HG03354 (cell line): ENCODE measurements around the gene SLFN14.
"Not testable (repeated sequence)": the region's sequence is repeated elsewhere in the genome, so short reads cannot be mapped to it uniquely, and the experiment has no call there.

Source experiments
- ATAC-seq: cut with Tn5 transposase; IDR thresholded peaks from one replicate; pipeline ENCODE4 v1.9.1; 2021; ENCODE audit warnings: mild to moderate bottlenecking; ENCODE audit not compliant: unreplicated experiment, poor library complexity, severe bottlenecking

Gene SLFN14

GRCh38 chr17:35563181-35563580, 2.6 kb upstream of the SLFN14 start:
- not testable (repeated sequence) for ATAC-seq

GRCh38 chr17:35559495-35560210, 966 bp downstream of the SLFN14 start:
- ATAC-seq: no peak

- no peak for ATAC-seq
Observed at GRCh38 chr17:35557353-35557752, 3.3 kb downstream of the SLFN14 start.

- ATAC-seq: no peak
Observed at GRCh38 chr17:35555691-35556090, 4.9 kb downstream of the SLFN14 start.

GRCh38 chr17:35554668-35555067, 6.0 kb downstream of the SLFN14 start:
- no peak for ATAC-seq

- no peak for ATAC-seq
Observed at GRCh38 chr17:35553310-35553709, 7.3 kb downstream of the SLFN14 start.

- no peak for ATAC-seq
Observed at GRCh38 chr17:35548978-35549377, 11.6 kb downstream of the SLFN14 start.

GRCh38 chr17:35548208-35548810, 12.3 kb downstream of the SLFN14 start:
- ATAC-seq: no peak

GRCh38 chr17:35546487-35546886, 14.1 kb downstream of the SLFN14 start:
- no peak for ATAC-seq

GRCh38 chr17:35545150-35545549, 15.5 kb downstream of the SLFN14 start:
- no peak for ATAC-seq

GRCh38 chr17:35543856-35544255, 16.8 kb downstream of the SLFN14 start:
- ATAC-seq: no peak

GRCh38 chr17:35542990-35543389, 17.6 kb downstream of the SLFN14 start:
- no peak for ATAC-seq

GRCh38 chr17:35541434-35541833, 19.2 kb downstream of the SLFN14 start:
- ATAC-seq: no peak

- ATAC-seq: no peak
Observed at GRCh38 chr17:35540589-35541404, 19.8 kb downstream of the SLFN14 start.

GRCh38 chr17:35539659-35540026, 21.0 kb downstream of the SLFN14 start:
- ATAC-seq: no peak

GRCh38 chr17:35537601-35538141, 22.9 kb downstream of the SLFN14 start, which contains the start of gene SLFN12L:
TSS of gene SLFN12L (minus strand) at chr17:35537678. CDS start at chr17:35522364, 15,314 bp downstream.
- ATAC-seq: no peak

GRCh38 chr17:35536664-35537171, 23.9 kb downstream of the SLFN14 start:
- ATAC-seq: no peak

GRCh38 chr17:35535406-35535805, 25.2 kb downstream of the SLFN14 start:
- ATAC-seq: not testable (repeated sequence)

GRCh38 chr17:35534576-35535093, 26.0 kb downstream of the SLFN14 start:
- ATAC-seq: no peak

- no peak for ATAC-seq
Observed at GRCh38 chr17:35531160-35531559, 29.5 kb downstream of the SLFN14 start.
